Ovary (tissue), 9 donors: ENCODE results near the gene CLRN2. TPM values are rescaled to one million over a fixed set of nuclear protein-coding genes. Genes with fewer than 3 reads are reported as not detected.

Experiments
- DNase-seq, 5 donors: peaks; one replicate each; pipeline ENCODE4 v3.0.0-alpha.2; 2019 to 2020
- H3K27ac ChIP-seq, 2 donors: fragments of 200-600 bp; one replicate each; pipeline versions ENCODE4 v1.5.1 to v1.8.0; 2019 to 2022
- H3K27me3 ChIP-seq: fragments of 200-600 bp; one replicate; pipeline ENCODE4 v1.8.0; 2022
- H3K36me3 ChIP-seq: fragments of 200-600 bp; sonication (generic); one replicate; pipeline ENCODE4 v1.5.1; 2019
- H3K4me1 ChIP-seq: one replicate; pipeline ENCODE4 v1.8.1; 2013; ENCODE audit warnings: mild to moderate bottlenecking, moderate library complexity; ENCODE audit not compliant: insufficient read depth
- H3K4me3 ChIP-seq: fragments of 200-600 bp; sonication (generic); one replicate; pipeline ENCODE4 v1.5.1; 2017
- H3K9me3 ChIP-seq, 2 donors: fragments of 200-600 bp in 1 of 2; sonication (generic) in 1 of 2; one replicate each; pipeline versions ENCODE4 v1.5.1 to v1.8.1; 2013 to 2019; ENCODE audit warnings: mild to moderate bottlenecking in 1 of 2, moderate library complexity in 1 of 2
- CTCF ChIP-seq, 3 donors: fragments of 450-650 bp in 2 of 3; fragments of 200-600 bp in 1 of 3; IDR thresholded peaks; one replicate each; pipeline versions ENCODE4 v1.5.1 to v1.8.0; 2016 to 2022; ENCODE audit warnings: antibody characterized with exemption in 3 of 3, mild to moderate bottlenecking in 1 of 3
- EP300 ChIP-seq: sonication (generic); formaldehyde crosslinking; IDR thresholded peaks from one replicate; pipeline ENCODE4 v1.6.1; 2017; ENCODE audit warnings: antibody characterized with exemption
- POLR2A ChIP-seq: fragments of 450-650 bp; IDR thresholded peaks from one replicate; pipeline ENCODE4 v1.6.1; 2017; ENCODE audit warnings: antibody characterized with exemption, mild to moderate bottlenecking, moderate library complexity
- WGBS, 3 donors: extraction: QIAGEN DNeasy Blood & Tissue Kit in 1 of 3; methylation state at CpG; one replicate each; pipeline versions ENCODE4 v1.1.5 to v1.1.7; 2013 to 2017; 5-methylcytosine and 5-hydroxymethylcytosine counted together
- intact Hi-C, 4 donors: fragments of 100-400 bp; cut with DNase I; formaldehyde crosslinking; loops; one replicate each; pipeline versions ENCODE4 v1.11.0 to v1.15.1; 2022 to 2023
- polyA plus RNA-seq, 2 donors: library from polyadenylated mRNA; stranded (reverse); fragments of 200-250 nt in 1 of 2; fragments of 350-450 nt in 1 of 2; fragmentation: Illumina TruSeq in 1 of 2; extraction: RNeasy Lipid Tissue Mini Kit (QIAGEN cat#74804) in 1 of 2; gene quantifications; one replicate each; pipeline ENCODE4 v1.2.3, GENCODE V29; 2013 to 2014
- total RNA-seq, 7 donors: library from RNA; depleted of rRNA in 2 of 7; stranded (reverse); fragments of >200 nt in 2 of 7; fragmentation: NEBNext Ultra II Directional in 3 of 7; extraction: Animal tissue kit (Norgen Biotek cat#: 25700) in 3 of 7; gene quantifications; one replicate each; pipeline versions ENCODE4 v1.1.0 to v1.2.4, GENCODE V29; 2016 to 2023
- donor health status: DM: no; HTN: no; CAD: no; lungs with moderate emphysema.
- donor health status: DM: no; HTN: no; CAD: no.
- donor health status: Bipolar disorder and iron deficiency.
- donor health status: DM: yes; HTN: yes; CAD: no.
- donor health status: DM: no; HTN: no; CAD: no.
- donor health status: DM: yes; HTN: yes; CAD: no.

The CLRN2 gene
- total and polyA plus RNA-seq, 9 donors = not detected

GRCh38 chr4:17557880-17558279, 42.9 kb downstream of the CLRN2 start:
- no peak for DNase-seq
- 33 to 56% (median 33%) methylated on average over 5 of the region's 5 CpGs for WGBS, 3 donors
- H3K9me3 ChIP-seq = no peaks in the 10 kb centered on the region
- H3K4me3 ChIP-seq = no peak overlapping the region
- intact Hi-C loops = loop anchor here in 1 of 4 donors (10.0 kb wide), 1 partner anchor 1037 kb away; no protein-coding TSS in a partner anchor
- H3K36me3 ChIP-seq = no peaks in the 10 kb centered on the region
- H3K4me1 ChIP-seq = no peaks in the 10 kb centered on the region
- TF ChIP-seq EP300 = no peak
- H3K27me3 ChIP-seq = no peaks in the 10 kb centered on the region
- H3K27ac ChIP-seq = no peak overlapping the region

GRCh38 chr4:17558941-17559708, 44.2 kb downstream of the CLRN2 start:
- TF ChIP-seq POLR2A = no peak
- no peak for TF ChIP-seq CTCF (IDR thresholded peaks at IDR 0.05)
- TF ChIP-seq EP300 = no peak
- Histone ChIP-seq H3K27ac (no peak overlapping the region), H3K27me3 (no peaks in the 10 kb centered on the region), H3K9me3 (no peaks in the 10 kb centered on the region), H3K4me3 (no peak overlapping the region), H3K36me3 (no peaks in the 10 kb centered on the region), H3K4me1 (no peaks in the 10 kb centered on the region)
- no peak for DNase-seq
- intact Hi-C loops = loop anchor here in 1 of 4 donors (10.0 kb wide), 1 partner anchor 1036 kb away; no protein-coding TSS in a partner anchor
- 88 to 93% (median 91%) methylated on average over 4 of the region's 4 CpGs for WGBS, 3 donors

GRCh38 chr4:17559709-17560048, 44.7 kb downstream of the CLRN2 start:
- intact Hi-C loops = loop anchor here in 3 of 4 donors (5.0 to 10.0 kb wide), 3 partner anchors 58 to 1767 kb away; no protein-coding TSS in a partner anchor
- Histone ChIP-seq H3K36me3 (no peaks in the 10 kb centered on the region), H3K27me3 (no peaks in the 10 kb centered on the region), H3K27ac (no peak overlapping the region), H3K4me1 (no peaks in the 10 kb centered on the region), H3K4me3 (no peak overlapping the region), H3K9me3 (no peaks in the 10 kb centered on the region)
- WGBS, 3 donors = 87 to 92% (median 87%) methylated on average over 3 of the region's 3 CpGs
- no peak for DNase-seq
- TF ChIP-seq POLR2A (no peak), EP300 (no peak), CTCF (IDR thresholded peaks at IDR 0.05) (no peak)

GRCh38 chr4:17560065-17560673, 45.2 kb downstream of the CLRN2 start:
- Histone ChIP-seq H3K4me3 (no peak overlapping the region), H3K27ac (no peak overlapping the region), H3K4me1 (no peaks in the 10 kb centered on the region), H3K27me3 (no peaks in the 10 kb centered on the region), H3K36me3 (no peaks in the 10 kb centered on the region), H3K9me3 (no peaks in the 10 kb centered on the region)
- DNase-seq = no peak
- intact Hi-C loops = loop anchor here in 2 of 4 donors (5.0 kb wide), 2 partner anchors 57 to 1768 kb away; no protein-coding TSS in a partner anchor
- WGBS, 3 donors = 71 to 79% (median 72%) methylated on average over 6 of the region's 6 CpGs
- no peak for TF ChIP-seq POLR2A
- no peak for TF ChIP-seq EP300
- TF ChIP-seq CTCF (IDR thresholded peaks at IDR 0.05) = no peak
